Stimulated activated naive CD4-positive, alpha-beta T cell (primary cell): ENCODE measurements around the gene INTS6.

Experiments used
- DNase-seq, 6 experiments: peaks; one replicate each; lab custom pipeline; 2025; lab: John Stamatoyannopoulos, UW

The INTS6 gene

DNA sequence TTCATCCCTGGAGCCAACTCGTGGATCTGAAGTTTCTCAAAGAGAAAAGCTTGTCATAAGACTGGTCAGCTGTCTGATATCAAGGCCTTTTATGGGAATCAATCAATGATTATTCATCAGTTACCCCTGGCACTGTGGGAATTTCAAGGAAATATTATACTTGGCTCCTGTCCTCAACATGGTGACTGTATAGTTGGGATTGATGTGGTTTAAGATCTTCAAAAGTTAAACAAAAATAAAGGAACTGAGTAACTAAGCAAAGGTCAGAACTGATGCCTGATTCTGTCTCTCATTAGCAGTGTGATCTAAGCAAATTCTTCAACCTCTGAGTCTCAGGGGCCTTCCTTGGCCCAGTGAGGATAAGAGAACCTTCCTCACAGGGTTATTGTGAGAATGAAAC lies 135.6 kb downstream of the INTS6 start:
- DNase-seq = no peak

DNA sequence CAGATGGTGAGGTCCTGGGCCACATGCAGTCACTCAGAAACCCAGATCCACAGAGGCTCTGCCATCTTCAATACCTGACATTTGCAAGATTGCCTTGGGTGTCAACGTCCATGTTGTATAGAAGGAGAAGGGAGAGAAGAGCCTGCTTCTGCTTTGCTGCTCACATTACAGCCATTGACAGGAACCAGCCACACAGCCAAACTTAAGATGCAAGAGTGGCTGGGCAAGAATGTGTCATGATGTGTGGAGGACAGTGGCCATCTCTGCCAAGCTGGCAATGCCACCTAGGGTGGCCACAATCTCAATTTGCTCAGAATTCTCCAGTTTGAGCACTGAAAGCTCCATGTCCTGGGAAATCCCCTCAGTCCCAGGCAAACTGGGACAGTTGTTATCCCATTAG lies 139.2 kb downstream of the INTS6 start:
- no peak for DNase-seq

DNA sequence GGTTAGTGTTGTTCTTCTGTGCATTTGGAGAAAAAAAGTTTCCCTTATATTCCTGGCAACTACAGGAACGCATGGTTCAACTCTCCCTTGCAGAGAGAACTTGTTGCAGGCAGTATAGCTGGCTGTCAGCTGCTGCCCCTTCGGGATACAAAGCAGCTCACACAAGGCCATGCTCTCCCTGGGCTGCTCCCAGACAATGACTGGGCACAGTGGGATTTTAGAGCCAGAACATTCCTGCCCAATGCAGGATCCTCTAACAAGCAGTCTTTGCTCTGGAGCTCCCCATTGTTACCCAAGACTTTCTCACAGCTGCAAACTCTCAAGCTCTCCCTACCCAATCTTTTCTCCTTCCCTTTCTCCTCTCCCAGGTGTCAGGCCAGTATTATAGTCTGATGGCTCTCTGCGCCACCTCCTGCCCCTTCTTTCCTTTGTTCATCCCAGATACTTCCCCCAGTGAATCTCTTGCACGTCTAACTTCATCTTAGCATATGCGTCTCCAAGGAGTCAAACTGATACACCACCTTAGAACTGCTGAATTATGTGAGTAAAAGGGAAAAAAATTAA lies 140.8 kb downstream of the INTS6 start:
- no peak for DNase-seq
